ENCODE data around the gene LRRTM3.

The LRRTM3 gene

DNA sequence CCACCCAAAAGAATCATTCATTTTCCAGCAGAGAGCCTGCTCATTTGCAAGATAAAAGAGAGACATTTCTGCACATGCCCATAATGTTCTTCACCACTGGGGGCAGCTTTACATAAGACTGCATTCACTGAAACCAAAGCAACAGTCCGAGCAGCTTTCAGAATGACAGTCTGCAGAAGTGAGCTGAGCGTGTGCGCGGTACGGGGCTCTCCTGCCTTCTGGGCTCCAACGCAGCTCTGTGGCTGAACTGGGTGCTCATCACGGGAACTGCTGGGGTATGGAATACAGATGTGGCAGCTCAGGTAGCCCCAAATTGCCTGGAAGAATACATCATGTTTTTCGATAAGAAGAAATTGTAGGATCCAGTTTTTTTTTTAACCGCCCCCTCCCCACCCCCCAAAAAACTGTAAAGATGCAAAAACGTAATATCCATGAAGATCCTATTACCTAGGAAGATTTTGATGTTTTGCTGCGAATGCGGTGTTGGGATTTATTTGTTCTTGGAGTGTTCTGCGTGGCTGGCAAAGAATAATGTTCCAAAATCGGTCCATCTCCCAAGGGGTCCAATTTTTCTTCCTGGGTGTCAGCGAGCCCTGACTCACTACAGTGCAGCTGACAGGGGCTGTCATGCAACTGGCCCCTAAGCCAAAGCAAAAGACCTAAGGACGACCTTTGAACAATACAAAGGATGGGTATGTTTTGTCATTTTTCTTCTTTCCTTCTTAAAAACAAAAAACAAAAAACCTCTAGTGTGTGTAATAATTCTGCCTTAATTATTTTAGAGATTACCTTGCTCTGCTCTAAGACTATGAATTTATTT lies at the start of gene LRRTM3:
LRRTM3 (plus strand) TSS at position 141 of the 820 bp plus-strand sequence.
- DNase-seq (ENCODE audit: low read depth in 2 of 2), result no peak

DNA sequence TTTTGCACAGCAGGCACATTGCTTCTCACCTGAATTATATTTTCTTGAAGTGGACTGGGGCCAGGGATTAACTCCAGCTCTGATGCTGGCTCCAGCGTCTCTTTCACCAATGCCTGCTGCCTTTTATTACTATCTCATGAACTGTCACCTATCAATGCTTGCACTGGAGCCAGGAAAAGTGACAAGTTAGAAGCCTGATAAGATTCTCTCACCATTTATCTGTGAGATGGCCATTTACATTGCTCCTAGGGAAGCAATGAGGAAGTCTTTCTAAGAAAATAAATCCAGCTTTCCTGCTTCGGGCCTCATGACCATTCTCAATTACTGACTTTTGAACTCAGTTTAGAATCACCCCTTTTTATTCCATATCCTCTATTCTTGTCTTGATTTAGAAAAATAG lies 48.5 kb upstream of the LRRTM3 start:
- DNase-seq (ENCODE audit: low read depth in 2 of 2), result no peak

DNA sequence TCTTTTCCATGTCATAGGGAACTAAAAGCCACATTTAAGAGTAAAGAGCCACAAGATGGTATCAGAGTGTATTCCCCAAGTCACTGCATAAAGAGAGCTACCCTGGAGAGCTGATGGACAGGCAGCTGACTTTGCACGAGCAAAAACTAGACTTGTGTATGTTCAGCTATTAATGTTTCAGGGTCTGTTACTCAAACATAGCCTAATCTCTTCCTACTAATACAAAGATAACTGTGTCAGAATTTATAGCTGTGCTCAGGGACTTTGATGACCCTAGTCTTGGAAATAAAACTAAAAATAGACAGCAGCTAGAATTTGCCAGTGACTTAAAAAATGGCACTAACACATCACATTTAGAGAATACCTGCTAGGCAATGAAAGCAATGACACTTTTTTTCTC lies 45.5 kb upstream of the LRRTM3 start:
- no peak for DNase-seq (ENCODE audit: low read depth in 2 of 2)

DNA sequence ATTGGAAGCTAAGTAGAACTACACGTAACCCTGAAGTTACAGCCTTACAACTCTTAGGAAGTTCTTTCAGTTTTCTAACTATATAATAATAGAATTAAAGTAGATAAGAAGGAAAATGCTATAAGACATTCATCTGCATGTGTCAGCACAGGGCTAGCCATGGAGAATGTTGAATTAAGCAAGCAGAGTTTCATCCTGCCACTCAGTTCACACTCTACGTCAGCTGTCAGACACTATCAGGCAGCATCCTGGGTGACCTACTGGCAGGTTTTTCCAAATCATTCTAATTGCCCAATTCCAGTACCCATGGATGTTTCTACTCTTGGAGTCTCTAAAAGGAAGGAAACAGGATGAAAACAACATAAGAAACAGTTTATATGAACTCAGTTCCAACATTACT lies 45.0 kb upstream of the LRRTM3 start:
- no peak for DNase-seq (ENCODE audit: low read depth in 2 of 2)

- no peak for DNase-seq (ENCODE audit: low read depth in 2 of 2)
These were observed 44.0 kb upstream of the LRRTM3 start for GRCh38 chr10:66881814-66882213.

DNA sequence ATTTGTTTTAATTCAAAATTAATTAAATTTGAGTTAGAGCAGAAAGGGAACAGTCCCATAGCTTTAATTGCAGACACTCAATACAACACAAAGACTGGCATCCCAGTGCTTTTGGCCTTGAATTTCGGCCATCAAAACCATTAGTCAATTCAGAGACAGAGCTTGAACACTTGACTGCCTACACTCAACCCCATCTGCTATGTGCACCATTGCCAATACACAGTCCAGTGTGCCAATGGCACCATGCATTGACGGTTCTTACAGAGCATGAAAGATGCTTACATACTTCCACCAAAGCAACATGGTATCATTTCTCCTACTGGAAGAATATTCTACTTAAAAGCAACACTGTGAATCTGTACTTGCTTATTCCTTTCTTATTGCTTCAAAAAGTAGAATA lies 43.6 kb upstream of the LRRTM3 start:
- DNase-seq (ENCODE audit: low read depth in 2 of 2), result no peak

DNA sequence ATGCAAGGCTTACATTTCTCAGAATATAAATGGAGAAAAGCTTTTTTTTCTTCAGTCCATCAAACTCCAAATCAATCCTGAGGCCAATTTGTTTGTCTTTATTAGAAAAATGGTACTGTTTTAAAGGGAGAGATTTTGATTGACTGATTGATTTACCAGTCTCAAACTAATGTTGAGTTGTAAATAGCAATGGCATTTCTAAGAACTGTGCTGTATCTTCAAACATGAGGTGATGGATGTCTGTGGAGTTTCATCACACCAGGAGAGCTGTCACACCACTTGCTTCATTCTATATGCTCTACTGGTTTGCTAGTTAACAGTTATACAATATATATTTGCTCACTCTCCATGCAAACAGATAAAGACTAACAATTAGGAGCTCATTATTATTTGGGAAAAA lies 39.0 kb upstream of the LRRTM3 start:
- no peak for DNase-seq (ENCODE audit: low read depth in 2 of 2)

DNA sequence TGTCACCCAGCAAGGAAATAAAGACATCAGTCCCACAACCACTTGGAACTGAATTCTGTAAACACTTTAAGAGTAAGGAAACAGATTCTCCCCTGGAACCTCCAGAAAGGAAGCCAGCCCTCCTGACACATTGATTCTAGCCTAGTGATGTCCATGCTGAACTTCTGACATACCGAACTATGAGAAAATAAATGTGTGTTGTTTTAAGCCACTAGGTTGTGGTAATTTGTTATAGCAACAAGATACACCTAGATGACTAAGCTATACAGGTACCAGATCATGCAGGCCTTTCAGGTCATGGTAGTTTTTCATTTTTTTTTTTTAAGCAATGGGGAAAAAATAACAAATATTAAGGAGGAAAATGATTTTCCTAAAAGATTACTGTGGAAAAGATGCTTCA lies 37.6 kb upstream of the LRRTM3 start:
- no peak for DNase-seq (ENCODE audit: low read depth in 2 of 2)

GRCh38 chr10:66892871-66893270 lies 33.0 kb upstream of the LRRTM3 start:
- no peak for DNase-seq (ENCODE audit: low read depth in 2 of 2)

DNA sequence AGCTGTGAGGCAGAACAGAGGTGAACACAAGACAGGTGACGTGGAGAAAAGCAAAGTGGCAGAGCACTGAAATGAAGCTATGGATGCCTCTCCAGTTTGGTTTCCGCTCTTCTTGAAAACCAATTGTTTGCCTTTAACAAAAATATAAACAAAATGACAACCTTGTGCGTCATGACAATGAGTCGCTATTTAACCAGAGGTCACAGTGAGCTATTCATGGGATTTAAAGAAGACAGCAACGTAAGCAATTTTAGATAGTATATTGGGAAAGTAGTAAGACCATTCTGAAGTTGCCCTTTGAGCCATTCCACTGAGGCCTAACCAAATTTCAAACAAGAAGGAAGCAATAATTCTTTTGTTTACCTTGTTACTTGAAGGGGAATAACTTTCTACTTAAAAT lies 15.2 kb upstream of the LRRTM3 start:
- no peak for DNase-seq (ENCODE audit: low read depth in 2 of 2)

DNA sequence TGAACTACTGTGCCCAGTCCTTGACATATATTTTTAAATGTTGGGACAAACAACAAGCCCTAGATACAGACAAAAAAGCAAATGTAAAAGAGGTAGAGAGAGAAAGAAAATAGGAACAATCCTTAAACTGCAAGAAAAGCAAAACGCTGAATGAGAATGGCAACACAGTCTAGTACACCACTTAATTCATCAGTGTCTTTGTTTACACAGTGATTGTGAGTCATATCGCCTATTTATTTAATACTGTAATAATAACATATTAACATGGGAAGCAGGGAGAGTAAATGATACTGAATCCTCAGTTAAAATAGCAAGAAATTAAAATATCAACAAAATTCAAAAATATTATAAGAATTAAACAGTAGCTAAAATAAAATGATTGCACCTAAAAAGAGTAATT lies 9.8 kb upstream of the LRRTM3 start:
- DNase-seq (ENCODE audit: low read depth in 2 of 2), result no peak

GRCh38 chr10:66917104-66917503 lies 8.7 kb upstream of the LRRTM3 start:
- no peak for DNase-seq (ENCODE audit: low read depth in 2 of 2)

DNA sequence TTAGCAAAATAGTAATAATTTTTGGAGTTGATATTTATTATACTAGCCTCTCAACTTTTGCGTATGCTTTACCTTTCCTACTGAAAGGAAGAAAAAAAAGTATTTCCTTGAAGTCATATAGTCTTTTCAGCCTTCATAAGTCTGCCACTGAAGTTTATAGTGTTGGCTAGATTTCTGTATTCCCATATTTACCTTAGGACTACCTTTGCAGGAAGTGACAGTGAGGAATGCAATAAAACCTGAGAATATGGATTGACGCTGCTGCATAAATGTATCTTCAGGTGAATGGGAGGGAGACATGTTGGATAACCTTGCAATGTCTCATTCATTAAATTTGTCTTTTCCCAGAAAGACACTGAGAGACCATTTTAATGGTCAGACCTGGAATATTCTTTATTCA lies 6.6 kb upstream of the LRRTM3 start:
- no peak for DNase-seq (ENCODE audit: low read depth in 2 of 2)

DNA sequence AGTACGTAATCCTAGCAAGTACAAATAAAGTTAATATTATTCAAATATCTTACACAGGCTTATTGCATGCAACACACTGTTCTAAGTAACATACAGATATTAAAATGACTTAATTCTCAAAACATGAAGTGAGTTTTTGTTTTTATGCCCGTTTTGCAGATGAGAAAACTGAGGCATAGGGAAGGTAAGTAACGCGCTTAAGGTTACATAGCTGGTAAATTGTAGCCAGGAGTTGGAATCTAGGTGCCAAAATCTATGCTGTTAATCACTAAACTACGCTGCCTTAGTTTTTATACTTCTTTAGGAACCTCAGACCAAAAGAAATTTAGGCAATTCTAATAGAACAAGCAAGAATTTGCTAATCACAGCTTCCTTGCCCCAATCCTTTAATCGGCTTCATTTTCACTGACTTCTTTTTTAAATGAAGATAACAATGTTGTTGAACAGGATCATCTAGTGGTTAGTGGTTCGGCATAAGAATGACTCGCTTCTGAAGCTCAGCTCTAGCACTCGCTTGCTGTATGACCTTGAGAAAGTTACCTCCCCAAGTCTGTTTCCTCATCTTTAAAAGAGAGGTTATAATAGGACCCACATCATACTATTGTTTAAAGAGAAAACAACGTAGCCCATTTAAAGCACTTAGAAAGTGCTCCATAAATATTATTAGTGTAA lies 1.0 kb upstream of the LRRTM3 start:
- no peak for DNase-seq (ENCODE audit: low read depth in 2 of 2)

- DNase-seq (ENCODE audit: low read depth in 2 of 2), result no peak
These were observed 463 bp upstream of the LRRTM3 start for GRCh38 chr10:66925373-66925772.

DNA sequence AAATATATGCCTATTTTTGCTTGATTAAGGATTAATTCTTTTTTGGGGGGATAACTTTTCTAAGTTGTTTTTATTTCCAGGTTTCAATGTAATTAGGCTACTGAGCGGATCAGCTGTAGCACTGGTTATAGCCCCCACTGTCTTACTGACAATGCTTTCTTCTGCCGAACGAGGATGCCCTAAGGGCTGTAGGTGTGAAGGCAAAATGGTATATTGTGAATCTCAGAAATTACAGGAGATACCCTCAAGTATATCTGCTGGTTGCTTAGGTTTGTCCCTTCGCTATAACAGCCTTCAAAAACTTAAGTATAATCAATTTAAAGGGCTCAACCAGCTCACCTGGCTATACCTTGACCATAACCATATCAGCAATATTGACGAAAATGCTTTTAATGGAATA lies 1.0 kb downstream of the LRRTM3 start:
- no peak for DNase-seq (ENCODE audit: low read depth in 2 of 2)

- DNase-seq (ENCODE audit: low read depth in 2 of 2), result no peak
These were observed 1.6 kb downstream of the LRRTM3 start for GRCh38 chr10:66927251-66927935.

DNA sequence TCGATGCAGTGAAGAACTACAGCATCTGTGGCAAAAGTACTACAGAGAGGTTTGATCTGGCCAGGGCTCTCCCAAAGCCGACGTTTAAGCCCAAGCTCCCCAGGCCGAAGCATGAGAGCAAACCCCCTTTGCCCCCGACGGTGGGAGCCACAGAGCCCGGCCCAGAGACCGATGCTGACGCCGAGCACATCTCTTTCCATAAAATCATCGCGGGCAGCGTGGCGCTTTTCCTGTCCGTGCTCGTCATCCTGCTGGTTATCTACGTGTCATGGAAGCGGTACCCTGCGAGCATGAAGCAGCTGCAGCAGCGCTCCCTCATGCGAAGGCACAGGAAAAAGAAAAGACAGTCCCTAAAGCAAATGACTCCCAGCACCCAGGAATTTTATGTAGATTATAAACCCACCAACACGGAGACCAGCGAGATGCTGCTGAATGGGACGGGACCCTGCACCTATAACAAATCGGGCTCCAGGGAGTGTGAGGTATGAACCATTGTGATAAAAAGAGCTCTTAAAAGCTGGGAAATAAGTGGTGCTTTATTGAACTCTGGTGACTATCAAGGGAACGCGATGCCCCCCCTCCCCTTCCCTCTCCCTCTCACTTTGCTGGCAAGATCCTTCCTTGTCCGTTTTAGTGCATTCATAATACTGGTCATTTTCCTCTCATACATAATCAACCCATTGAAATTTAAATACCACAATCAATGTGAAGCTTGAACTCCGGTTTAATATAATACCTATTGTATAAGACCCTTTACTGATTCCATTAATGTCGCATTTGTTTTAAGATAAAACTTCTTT lies 2.3 kb downstream of the LRRTM3 start:
- no peak for DNase-seq (ENCODE audit: low read depth in 2 of 2)

DNA sequence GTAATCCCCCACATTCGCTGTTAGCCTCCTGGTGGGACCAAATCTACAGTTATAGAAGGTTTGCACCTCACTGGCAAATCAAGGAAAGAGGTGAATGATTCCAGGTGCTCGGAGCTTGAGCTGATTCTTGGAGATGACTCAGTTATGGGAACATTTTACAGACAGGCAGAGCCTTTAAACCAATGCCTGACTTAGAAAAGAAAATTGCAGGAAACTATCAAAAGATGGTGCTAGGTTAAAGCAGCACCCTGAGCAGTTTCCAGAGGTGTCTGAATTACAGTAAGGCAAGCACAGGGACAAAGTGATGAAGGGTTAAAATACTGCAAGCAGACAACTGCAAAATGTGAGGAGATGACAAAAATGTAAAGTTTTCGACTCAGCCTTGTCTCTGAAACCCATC lies 2.9 kb downstream of the LRRTM3 start:
- DNase-seq (ENCODE audit: low read depth in 2 of 2), result no peak

GRCh38 chr10:66929375-66929774 lies 3.5 kb downstream of the LRRTM3 start:
- DNase-seq (ENCODE audit: low read depth in 2 of 2), result no peak

DNA sequence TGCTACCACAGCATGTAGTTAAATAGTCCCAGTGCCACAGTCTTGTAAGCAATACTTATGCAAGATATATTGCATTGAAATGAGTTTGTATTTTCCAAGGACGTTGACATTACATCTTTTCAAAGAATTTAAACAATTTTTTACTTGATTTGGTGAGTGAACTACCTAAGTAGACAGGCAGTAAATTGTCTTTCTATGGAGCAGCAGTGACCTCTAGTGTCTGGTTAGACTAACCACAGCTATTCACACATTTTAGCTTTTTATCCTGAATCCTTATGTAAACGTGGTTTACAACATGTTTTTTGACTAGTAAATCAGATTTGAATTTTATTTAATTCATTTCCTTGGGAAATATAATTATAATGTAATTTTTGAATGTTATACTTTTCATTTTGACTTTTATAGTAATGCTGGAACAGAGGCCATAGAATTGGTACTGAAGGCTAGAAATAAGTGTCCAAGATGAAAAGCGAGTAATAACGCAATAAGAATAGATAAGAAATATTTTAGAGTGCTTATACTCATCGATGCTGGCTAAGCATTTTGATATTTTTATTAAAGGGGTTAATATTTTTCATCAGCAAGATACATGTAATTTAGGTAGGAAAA lies 5.6 kb downstream of the LRRTM3 start:
- no peak for DNase-seq (ENCODE audit: low read depth in 2 of 2)

DNA sequence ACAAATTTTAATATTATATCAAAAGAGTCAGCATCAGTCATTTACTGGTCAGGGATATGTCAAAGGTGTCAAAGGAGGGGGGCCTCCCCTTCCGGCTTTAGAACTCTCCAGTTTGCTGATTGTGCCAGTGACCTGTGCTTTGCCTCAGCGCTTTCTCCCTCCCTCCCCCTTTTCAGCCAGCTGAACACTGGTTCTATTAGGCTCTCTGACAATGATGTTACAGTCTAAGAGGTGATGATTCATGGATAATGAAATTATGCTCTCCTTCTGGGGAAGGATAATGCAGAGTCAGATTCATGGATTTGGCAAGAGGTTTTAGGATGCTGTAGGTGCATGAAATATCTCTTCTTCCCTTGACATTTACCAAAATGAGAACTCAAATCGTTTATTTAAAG lies 6.1 kb downstream of the LRRTM3 start:
- DNase-seq (ENCODE audit: low read depth in 2 of 2), result no peak

All from stimulated activated CD8-positive, alpha-beta memory T cell treated with anti-CD3 and anti-CD28 coated beads, Interleukin-15, amount 100 ng/mL, for 4 hours (primary cell).